Hepatocyte (in vitro differentiated cells): ENCODE results near the gene PHLPP1. TPM values are rescaled to one million over a fixed set of nuclear protein-coding genes. Genes with fewer than 3 reads are reported as not detected.
"Not testable (repeated sequence)": the region's sequence is repeated elsewhere in the genome, so short reads cannot be mapped to it uniquely, and the experiment has no call there.

Experiments used
- DNase-seq: peaks from one replicate; pipeline ENCODE4 v3.0.0-alpha.2; 2016; ENCODE audit warnings: low spot score
- H2AFZ ChIP-seq: fragments of 200-600 bp; sonication (generic); 2 replicates; pipeline ENCODE4 v1.6.0; 2016; ENCODE audit warnings: antibody characterized with exemption, mild to moderate bottlenecking
- H3K27ac ChIP-seq: fragments of 200-600 bp; sonication (generic); 2 replicates; pipeline ENCODE4 v1.5.1; 2016; ENCODE audit warnings: mild to moderate bottlenecking
- H3K27me3 ChIP-seq: fragments of 200-600 bp; sonication (generic); 2 replicates; pipeline ENCODE4 v1.6.1; 2016
- H3K36me3 ChIP-seq: fragments of 200-600 bp; sonication (generic); replicated peaks from 2 replicates; pipeline ENCODE4 v1.5.1; 2016; ENCODE audit warnings: low read depth; ENCODE audit not compliant: insufficient read depth
- H3K4me1 ChIP-seq: fragments of 200-600 bp; sonication (generic); 2 replicates; pipeline ENCODE4 v1.5.1; 2016; ENCODE audit warnings: mild to moderate bottlenecking, moderate library complexity; ENCODE audit not compliant: insufficient read depth
- H3K4me2 ChIP-seq: fragments of 200-600 bp; sonication (generic); 2 replicates; pipeline ENCODE4 v1.6.0; 2016
- H3K4me3 ChIP-seq: fragments of 200-600 bp; sonication (generic); 2 replicates; pipeline ENCODE4 v1.5.1; 2016; ENCODE audit warnings: mild to moderate bottlenecking
- H3K79me2 ChIP-seq: fragments of 200-600 bp; sonication (generic); 2 replicates; pipeline ENCODE4 v1.6.0; 2017; ENCODE audit warnings: mild to moderate bottlenecking
- H3K9me2 ChIP-seq: fragments of 200-600 bp; sonication (generic); replicated peaks from 2 replicates; pipeline ENCODE4 v1.6.0; 2017; ENCODE audit warnings: mild to moderate bottlenecking; ENCODE audit not compliant: insufficient read depth
- H3K9me3 ChIP-seq: fragments of 200-600 bp; sonication (generic); 2 replicates; pipeline ENCODE4 v1.5.1; 2016; ENCODE audit warnings: low read depth, mild to moderate bottlenecking
- H4K20me1 ChIP-seq: fragments of 200-600 bp; sonication (generic); 2 replicates; pipeline ENCODE4 v1.6.0; 2016; ENCODE audit warnings: mild to moderate bottlenecking; ENCODE audit not compliant: insufficient read depth, poor library complexity, severe bottlenecking
- EZH2 ChIP-seq: fragments of 200-600 bp; sonication (generic); IDR thresholded peaks from 2 replicates; pipeline ENCODE4 v1.6.1; 2016; ENCODE audit warnings: antibody characterized with exemption, mild to moderate bottlenecking, borderline replicate concordance
- EZH2phosphoT487 ChIP-seq: fragments of 200-600 bp; sonication (generic); IDR thresholded peaks from one replicate; pipeline ENCODE4 v1.6.1; 2018; ENCODE audit warnings: antibody characterized with exemption, mild to moderate bottlenecking, low read depth, moderate library complexity; ENCODE audit not compliant: unreplicated experiment, severe bottlenecking
- WGBS: methylation state at CpG from one replicate; pipeline ENCODE4 v1.1.6; 2016; ENCODE audit warnings: low lambda C conversion rate; ENCODE audit errors: missing lambda C conversion rate; 5-methylcytosine and 5-hydroxymethylcytosine counted together
- polyA plus RNA-seq: library from polyadenylated mRNA; unstranded; fragments of >200 nt; fragmentation: Nextera tagmentation; extraction: Ambion mirVana; gene quantifications from 2 replicates; pipeline ENCODE4 v1.2.1, GENCODE V29; 2016
- total RNA-seq: library from RNA; depleted of rRNA; stranded (reverse); fragments of >200 nt; gene quantifications from 2 replicates; pipeline ENCODE4 v1.2.3, GENCODE V29; 2014
- TF ChIP-seq, protein P1 (sequence below): fragments of 200-600 bp; sonication (generic); IDR thresholded peaks from 2 replicates; pipeline ENCODE4 v1.5.1; 2016; ENCODE audit warnings: antibody characterized with exemption, mild to moderate bottlenecking; ENCODE audit not compliant: poor library complexity

Gene PHLPP1
- total and polyA plus RNA-seq, 2 experiments from 2014 or later = 7.3 to 14.3 TPM

DNA sequence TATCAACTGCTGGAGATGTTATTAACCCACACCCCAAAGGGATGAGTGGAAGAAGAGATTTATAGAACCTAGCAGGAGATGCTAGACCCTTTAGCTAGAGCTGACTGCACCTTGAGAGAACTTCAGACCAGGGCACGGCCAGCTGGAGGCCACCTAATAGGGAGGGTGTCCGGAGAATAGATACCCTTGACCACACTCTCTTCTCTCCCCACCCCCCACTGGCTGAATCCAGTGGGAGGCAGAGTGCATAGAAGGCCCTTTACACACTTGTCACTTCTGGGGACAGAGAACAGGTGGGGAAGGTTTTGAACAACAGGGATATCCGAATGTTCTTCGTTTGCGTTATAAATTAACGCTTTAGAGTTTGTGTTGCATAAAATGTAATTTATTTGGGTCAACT, 84.6 kb downstream of the PHLPP1 start:
- H3K4me1 ChIP-seq = peaks cover 12% of the 10 kb centered on the region
- H3K79me2 ChIP-seq = peaks cover 84% of the 10 kb centered on the region
- H4K20me1 ChIP-seq = no peaks in the 10 kb centered on the region
- peak overlapping the region; percentile 10 for H3K27ac ChIP-seq
- no peak for DNase-seq
- no peaks in the 10 kb centered on the region for H3K9me3 ChIP-seq
- no peaks in the 10 kb centered on the region for H3K27me3 ChIP-seq
- H3K4me2 ChIP-seq = no peak overlapping the region
- no peaks in the 10 kb centered on the region for H3K9me2 ChIP-seq
- WGBS = 64% methylated on average over 6 of the region's 6 CpGs
- H2AFZ ChIP-seq = no peak overlapping the region
- no peaks in the 10 kb centered on the region for H3K36me3 ChIP-seq
- H3K4me3 ChIP-seq = no peak overlapping the region
- no peak for TF ChIP-seq EZH2
- TF ChIP-seq, protein P1, sequence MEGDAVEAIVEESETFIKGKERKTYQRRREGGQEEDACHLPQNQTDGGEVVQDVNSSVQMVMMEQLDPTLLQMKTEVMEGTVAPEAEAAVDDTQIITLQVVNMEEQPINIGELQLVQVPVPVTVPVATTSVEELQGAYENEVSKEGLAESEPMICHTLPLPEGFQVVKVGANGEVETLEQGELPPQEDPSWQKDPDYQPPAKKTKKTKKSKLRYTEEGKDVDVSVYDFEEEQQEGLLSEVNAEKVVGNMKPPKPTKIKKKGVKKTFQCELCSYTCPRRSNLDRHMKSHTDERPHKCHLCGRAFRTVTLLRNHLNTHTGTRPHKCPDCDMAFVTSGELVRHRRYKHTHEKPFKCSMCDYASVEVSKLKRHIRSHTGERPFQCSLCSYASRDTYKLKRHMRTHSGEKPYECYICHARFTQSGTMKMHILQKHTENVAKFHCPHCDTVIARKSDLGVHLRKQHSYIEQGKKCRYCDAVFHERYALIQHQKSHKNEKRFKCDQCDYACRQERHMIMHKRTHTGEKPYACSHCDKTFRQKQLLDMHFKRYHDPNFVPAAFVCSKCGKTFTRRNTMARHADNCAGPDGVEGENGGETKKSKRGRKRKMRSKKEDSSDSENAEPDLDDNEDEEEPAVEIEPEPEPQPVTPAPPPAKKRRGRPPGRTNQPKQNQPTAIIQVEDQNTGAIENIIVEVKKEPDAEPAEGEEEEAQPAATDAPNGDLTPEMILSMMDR = no peak
- TF ChIP-seq EZH2phosphoT487 = no peak

DNA sequence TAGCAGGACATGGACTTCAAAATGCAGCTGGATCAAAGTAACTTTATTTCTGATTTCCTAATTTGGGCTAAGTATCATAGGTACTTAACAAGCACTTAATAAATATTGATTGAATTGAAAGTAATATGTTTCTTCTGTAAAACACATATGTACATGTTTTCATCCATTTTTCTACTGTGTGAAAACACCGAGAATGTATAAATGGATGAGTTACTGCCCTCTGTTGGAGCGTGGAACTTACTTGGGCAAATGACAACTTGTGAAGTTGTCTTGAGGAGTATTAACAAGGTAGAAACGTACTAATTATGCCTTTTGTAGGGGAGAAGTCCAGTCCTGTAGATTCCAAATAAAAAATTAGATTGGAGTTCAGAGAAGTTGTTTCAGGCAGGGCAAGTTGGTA, 87.2 kb downstream of the PHLPP1 start:
- Histone ChIP-seq H3K36me3 (no peaks in the 10 kb centered on the region), H3K27ac (no peak overlapping the region), H3K4me1 (peaks cover 6% of the 10 kb centered on the region), H2AFZ (no peak overlapping the region), H3K79me2 (peaks cover 85% of the 10 kb centered on the region), H3K4me2 (no peak overlapping the region), H3K9me3 (no peaks in the 10 kb centered on the region), H3K9me2 (no peaks in the 10 kb centered on the region), H3K27me3 (no peaks in the 10 kb centered on the region), H3K4me3 (no peak overlapping the region), H4K20me1 (no peaks in the 10 kb centered on the region)
- DNase-seq = no peak
- TF ChIP-seq, protein P1 = peak; percentile 15
- TF ChIP-seq EZH2phosphoT487 = no peak
- 85% methylated on average over 3 of the region's 3 CpGs for WGBS

GRCh38 chr18:62807396-62807795, 92.1 kb downstream of the PHLPP1 start:
- Histone ChIP-seq H3K27ac (no peak overlapping the region), H3K9me3 (no peaks in the 10 kb centered on the region), H3K27me3 (no peaks in the 10 kb centered on the region), H3K36me3 (no peaks in the 10 kb centered on the region), H2AFZ (no peak overlapping the region), H3K4me2 (no peak overlapping the region), H4K20me1 (no peaks in the 10 kb centered on the region), H3K4me3 (no peak overlapping the region), H3K4me1 (peaks cover 6% of the 10 kb centered on the region), H3K79me2 (peaks cover 77% of the 10 kb centered on the region), H3K9me2 (no peaks in the 10 kb centered on the region)
- WGBS = 88% methylated on average over 2 of the region's 2 CpGs
- TF ChIP-seq, protein P1 = no peak
- TF ChIP-seq EZH2phosphoT487 (no peak), EZH2 (no peak)
- no peak for DNase-seq

DNA sequence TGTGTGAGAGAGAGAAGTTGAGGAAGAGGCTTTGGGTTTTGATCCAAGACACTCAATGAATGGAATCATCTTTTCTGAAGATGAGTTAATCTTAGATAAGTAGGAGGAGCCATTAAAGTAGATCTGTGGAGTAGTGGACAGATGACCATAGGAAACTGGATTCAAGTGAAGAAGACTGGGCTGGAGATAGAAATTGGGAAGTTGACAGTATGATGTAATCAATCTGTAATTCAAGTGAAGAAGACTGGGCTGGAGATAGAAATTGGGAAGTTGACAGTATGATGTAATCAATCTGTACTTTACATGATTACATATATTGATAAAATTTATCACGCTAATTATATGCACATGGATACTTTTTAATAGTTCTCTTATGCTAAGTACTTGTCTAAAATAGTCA, 92.8 kb downstream of the PHLPP1 start:
- Histone ChIP-seq H4K20me1 (no peaks in the 10 kb centered on the region), H3K36me3 (no peaks in the 10 kb centered on the region), H3K4me2 (no peak overlapping the region), H3K27ac (no peak overlapping the region), H3K79me2 (peaks cover 74% of the 10 kb centered on the region), H3K27me3 (no peaks in the 10 kb centered on the region), H3K9me2 (no peaks in the 10 kb centered on the region), H3K4me1 (peaks cover 12% of the 10 kb centered on the region), H2AFZ (no peak overlapping the region), H3K4me3 (no peak overlapping the region), H3K9me3 (no peaks in the 10 kb centered on the region)
- 100% methylated on average over 1 of the region's 1 CpG for WGBS
- DNase-seq = no peak
- TF ChIP-seq EZH2phosphoT487 (no peak), EZH2 (no peak)
- TF ChIP-seq, protein P1 = no peak

- H3K27me3 ChIP-seq, H4K20me1 ChIP-seq, H2AFZ ChIP-seq, H3K36me3 ChIP-seq, DNase-seq, H3K9me2 ChIP-seq, H3K9me3 ChIP-seq, H3K4me3 ChIP-seq, H3K4me2 ChIP-seq, H3K27ac ChIP-seq: not testable (repeated sequence)
- H3K79me2 ChIP-seq = peaks cover 67% of the 10 kb centered on the region
- 96% methylated on average over 8 of the region's 8 CpGs for WGBS
- H3K4me1 ChIP-seq = peaks cover 25% of the 10 kb centered on the region
Measured at GRCh38 chr18:62809445-62809844, 94.1 kb downstream of the PHLPP1 start.
